Head of caudate nucleus (tissue), 42 donors: ENCODE measurements around the gene STRA8.
A peak's percentile ranks its signal among the peaks of the same experiment; 100 is the strongest.
"Not testable (repeated sequence)": the region's sequence is repeated elsewhere in the genome, so short reads cannot be mapped to it uniquely, and the experiment has no call there.

Experiments used
- DNase-seq, 42 donors: peaks; one replicate each; pipeline versions ENCODE4 v3.0.0 to v3.0.0-alpha.2; 2020 to 2021; ENCODE audit warnings: mixed read lengths in 7 of 42
- intact Hi-C: fragments of 100-400 bp; cut with DNase I; formaldehyde crosslinking; loops from one replicate; pipeline ENCODE4 v1.15.0; 2022

Gene STRA8

GRCh38 chr7:135201350-135201749 lies 32.3 kb upstream of the STRA8 start:
- no peak for DNase-seq
- intact Hi-C loops, result no loop called here

- intact Hi-C loops, result no loop called here
Measured at GRCh38 chr7:135204341-135204749, 29.3 kb upstream of the STRA8 start.

GRCh38 chr7:135204876-135205275 lies 28.8 kb upstream of the STRA8 start:
- intact Hi-C loops, result no loop called here
- DNase-seq, result no peak

More at GRCh38 chr7:135204341-135204749, 29.3 kb upstream of the STRA8 start:
- no peak for DNase-seq

GRCh38 chr7:135205850-135206249 lies 27.8 kb upstream of the STRA8 start:
- no peak for DNase-seq
- intact Hi-C loops, result no loop called here

- intact Hi-C loops, result no loop called here
- DNase-seq, result no peak
Measured at GRCh38 chr7:135206941-135207391, 26.7 kb upstream of the STRA8 start.

- no peak for DNase-seq
- intact Hi-C loops, result no loop called here
Measured at GRCh38 chr7:135207406-135208101, 26.1 kb upstream of the STRA8 start.

- intact Hi-C loops, result no loop called here
- peak in 2 of 42 donors; percentile 27 to 42 for DNase-seq
Measured at GRCh38 chr7:135208102-135208793, 25.4 kb upstream of the STRA8 start.

- intact Hi-C loops, result no loop called here
- no peak for DNase-seq
Measured at GRCh38 chr7:135209225-135209834, 24.3 kb upstream of the STRA8 start.

- no peak for DNase-seq
- intact Hi-C loops, result no loop called here
Measured at GRCh38 chr7:135210888-135211178, 22.8 kb upstream of the STRA8 start.

GRCh38 chr7:135211179-135211945 lies 22.3 kb upstream of the STRA8 start, which contains the start of gene WDR91:
WDR91 (minus strand) TSS chr7:135211526; CDS start chr7:135211502, 24 bp downstream.
- intact Hi-C loops, result no loop called here
- DNase-seq, result peak; percentile 92 to 99 (median 97)

- intact Hi-C loops, DNase-seq: not testable (repeated sequence)
Measured at GRCh38 chr7:135211946-135212685, 21.5 kb upstream of the STRA8 start.

- intact Hi-C loops, result no loop called here
Measured at GRCh38 chr7:135213831-135214230, 19.8 kb upstream of the STRA8 start.

GRCh38 chr7:135215180-135215579 lies 18.5 kb upstream of the STRA8 start:
- no peak for DNase-seq
- intact Hi-C loops, result no loop called here

More at GRCh38 chr7:135213831-135214230, 19.8 kb upstream of the STRA8 start:
- DNase-seq, result no peak

- intact Hi-C loops, result no loop called here
- DNase-seq, result no peak
Measured at GRCh38 chr7:135215698-135216097, 17.9 kb upstream of the STRA8 start.

GRCh38 chr7:135217645-135218509 lies 15.8 kb upstream of the STRA8 start:
- no peak for DNase-seq
- intact Hi-C loops, result no loop called here

- DNase-seq, result no peak
- intact Hi-C loops, result no loop called here
Measured at GRCh38 chr7:135224027-135224426, 9.6 kb upstream of the STRA8 start.

- intact Hi-C loops, result no loop called here
- DNase-seq, result no peak
Measured at GRCh38 chr7:135231686-135232085, 2.0 kb upstream of the STRA8 start.

GRCh38 chr7:135232087-135232486 lies 1.6 kb upstream of the STRA8 start:
- intact Hi-C loops, result no loop called here
- DNase-seq, result peak in 1 of 42 donors; percentile 18
